Liver (tissue), 9 donors: ENCODE data around the gene SLC6A12. TPM values are rescaled to one million over a fixed set of nuclear protein-coding genes. Genes with fewer than 3 reads are reported as not detected.

Source experiments
- DNase-seq: peaks from one replicate; pipeline ENCODE4 v3.0.0-alpha.2; 2017; ENCODE audit warnings: low spot score
- H3K27ac ChIP-seq, 2 donors: one replicate each; pipeline ENCODE4 v1.7.0; 2013; ENCODE audit warnings: inconsistent platforms in 2 of 2, low read length in 2 of 2, control low read depth in 1 of 2, low read depth in 1 of 2, mild to moderate bottlenecking in 1 of 2
- H3K27me3 ChIP-seq, 4 donors: one replicate each; pipeline versions ENCODE4 v1.6.1 to v1.7.0; 2013; ENCODE audit warnings: low read length in 3 of 4, inconsistent platforms in 1 of 4, mild to moderate bottlenecking in 1 of 4, moderate library complexity in 1 of 4; ENCODE audit not compliant: control insufficient read depth in 4 of 4, insufficient read depth in 4 of 4
- H3K36me3 ChIP-seq, 4 donors: one replicate each; pipeline versions ENCODE4 v1.6.1 to v1.7.0; 2013; ENCODE audit warnings: low read length in 3 of 4, mild to moderate bottlenecking in 3 of 4, low read depth in 1 of 4, moderate library complexity in 1 of 4; ENCODE audit not compliant: control insufficient read depth in 4 of 4, insufficient read depth in 3 of 4
- H3K4me1 ChIP-seq, 4 donors: one replicate each; pipeline versions ENCODE4 v1.6.1 to v1.7.0; 2013; ENCODE audit warnings: low read length in 3 of 4, mild to moderate bottlenecking in 3 of 4, moderate library complexity in 1 of 4; ENCODE audit not compliant: control insufficient read depth in 4 of 4, insufficient read depth in 4 of 4
- H3K4me3 ChIP-seq, 3 donors: one replicate each; pipeline versions ENCODE4 v1.6.1 to v1.7.0; 2013; ENCODE audit warnings: low read length in 3 of 3, control low read depth in 1 of 3, low read depth in 1 of 3, mild to moderate bottlenecking in 1 of 3
- H3K9ac ChIP-seq, 2 donors: one replicate each; pipeline ENCODE4 v1.7.0; 2013; ENCODE audit warnings: low read length in 2 of 2, mild to moderate bottlenecking in 2 of 2, moderate library complexity in 2 of 2, control low read depth in 1 of 2, low read depth in 1 of 2
- H3K9me3 ChIP-seq, 4 donors: one replicate each; pipeline versions ENCODE4 v1.6.1 to v1.7.0; 2013; ENCODE audit warnings: low read length in 3 of 4; ENCODE audit not compliant: control insufficient read depth in 4 of 4
- EGR1 ChIP-seq, 2 donors: IDR thresholded peaks; 2 replicates each; pipeline ENCODE4 v1.6.1; 2016 to 2018; ENCODE audit warnings: antibody characterized with exemption in 2 of 2, low read depth in 2 of 2
- GABPA ChIP-seq, 2 donors: IDR thresholded peaks in 1 of 2; conservative IDR thresholded peaks in 1 of 2; 2 replicates each; pipeline ENCODE4 v1.6.1; 2016; ENCODE audit warnings: antibody characterized with exemption in 2 of 2, mild to moderate bottlenecking in 1 of 2, moderate library complexity in 1 of 2
- HNF4A ChIP-seq, 2 donors: conservative IDR thresholded peaks; 2 replicates each; pipeline ENCODE4 v1.6.1; 2016; ENCODE audit warnings: antibody characterized with exemption in 2 of 2, mild to moderate bottlenecking in 2 of 2
- HNF4G ChIP-seq: IDR thresholded peaks from 2 replicates; pipeline ENCODE4 v1.6.1; 2016; ENCODE audit warnings: antibody characterized with exemption
- JUND ChIP-seq, 2 donors: IDR thresholded peaks; 2 replicates each; pipeline ENCODE4 v1.6.1; 2016; ENCODE audit warnings: antibody characterized with exemption in 2 of 2
- MAX ChIP-seq: IDR thresholded peaks from 2 replicates; pipeline ENCODE4 v1.6.1; 2016; ENCODE audit warnings: antibody characterized with exemption
- RAD21 ChIP-seq, 2 donors: IDR thresholded peaks; 2 replicates each; pipeline ENCODE4 v1.6.1; 2016; ENCODE audit warnings: antibody characterized with exemption in 2 of 2, mild to moderate bottlenecking in 2 of 2
- SP1 ChIP-seq: IDR thresholded peaks from 2 replicates; pipeline ENCODE4 v1.6.1; 2018; ENCODE audit warnings: antibody characterized with exemption, mild to moderate bottlenecking
- TAF1 ChIP-seq: conservative IDR thresholded peaks from 2 replicates; pipeline ENCODE4 v1.6.1; 2016; ENCODE audit warnings: antibody characterized with exemption, mild to moderate bottlenecking
- YY1 ChIP-seq: IDR thresholded peaks from 2 replicates; pipeline ENCODE4 v1.6.1; 2016; ENCODE audit warnings: antibody characterized with exemption, mild to moderate bottlenecking
- ZBTB33 ChIP-seq: IDR thresholded peaks from 2 replicates; pipeline ENCODE4 v1.6.1; 2016; ENCODE audit warnings: antibody characterized with exemption
- WGBS: extraction: QIAGEN DNeasy Blood & Tissue Kit; methylation state at CpG from one replicate; pipeline ENCODE4 v1.1.7; 2013; 5-methylcytosine and 5-hydroxymethylcytosine counted together
- polyA plus RNA-seq, 2 donors: library from polyadenylated mRNA; stranded (reverse) in 1 of 2; unstranded in 1 of 2; fragments of 200-250 nt in 1 of 2; fragments of >200 nt in 1 of 2; fragmentation: Nextera tagmentation in 1 of 2; extraction: Ambion mirVana in 1 of 2; gene quantifications; one replicate each; pipeline versions ENCODE4 v1.2.1 to v1.2.3, GENCODE V29; 2013 to 2015
- total RNA-seq, 2 donors: library from RNA; depleted of rRNA; stranded (reverse); fragments of >200 nt; gene quantifications; one replicate each; pipeline ENCODE4 v1.2.3, GENCODE V29; 2014
- TF ChIP-seq, protein P1 (sequence below): IDR thresholded peaks from 2 replicates; pipeline ENCODE4 v1.6.1; 2016; ENCODE audit warnings: antibody characterized with exemption
- TF ChIP-seq, protein P2 (sequence below): IDR thresholded peaks from 2 replicates; pipeline ENCODE4 v1.6.1; 2016; ENCODE audit warnings: antibody characterized with exemption, mild to moderate bottlenecking
- donor health status: healthy.
- donor health status: healthy.
- donor health status: healthy.
- donor health status: healthy.
- donor health status: healthy.

The SLC6A12 gene
- total and polyA plus RNA-seq, 4 donors = 18.2 to 30.3 (median 23.2) TPM

DNA sequence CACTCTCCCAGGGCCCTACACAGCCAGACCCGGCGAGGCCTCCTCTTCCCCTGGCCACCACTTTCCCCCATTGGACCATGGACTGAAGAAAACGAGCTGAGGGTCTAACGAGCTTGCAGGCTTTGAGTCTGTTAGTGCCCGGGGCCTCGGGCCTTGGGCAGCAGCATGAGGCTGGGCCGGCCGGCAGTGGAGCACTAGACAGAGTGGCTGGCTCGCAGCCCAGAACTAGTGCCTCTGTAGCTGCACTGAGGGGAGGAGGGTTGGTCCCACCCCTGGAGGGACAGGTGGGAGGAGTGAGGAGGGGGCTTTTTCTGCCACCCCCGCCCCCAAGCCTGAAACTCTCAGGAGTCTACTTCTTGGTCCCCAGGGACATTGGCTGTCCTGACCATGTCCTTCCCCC lies 38.7 kb downstream of the SLC6A12 start:
- no peaks in the 10 kb centered on the region for H3K9me3 ChIP-seq
- peaks cover 6 to 28% (median 15%) of the 10 kb centered on the region in 4 donors for H3K4me1 ChIP-seq
- H3K27ac ChIP-seq = no peak overlapping the region
- no peaks in the 10 kb centered on the region for H3K27me3 ChIP-seq
- TF ChIP-seq EGR1 (IDR thresholded peaks at IDR 0.05; ENCODE audit: low read depth in 2 of 2) (no peak), ZBTB33 (no peak), HNF4G (no peak), JUND (IDR thresholded peaks at IDR 0.05) (no peak)
- TF ChIP-seq, protein P1, sequence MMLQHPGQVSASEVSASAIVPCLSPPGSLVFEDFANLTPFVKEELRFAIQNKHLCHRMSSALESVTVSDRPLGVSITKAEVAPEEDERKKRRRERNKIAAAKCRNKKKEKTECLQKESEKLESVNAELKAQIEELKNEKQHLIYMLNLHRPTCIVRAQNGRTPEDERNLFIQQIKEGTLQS = no peak
- TF ChIP-seq, protein P2, sequence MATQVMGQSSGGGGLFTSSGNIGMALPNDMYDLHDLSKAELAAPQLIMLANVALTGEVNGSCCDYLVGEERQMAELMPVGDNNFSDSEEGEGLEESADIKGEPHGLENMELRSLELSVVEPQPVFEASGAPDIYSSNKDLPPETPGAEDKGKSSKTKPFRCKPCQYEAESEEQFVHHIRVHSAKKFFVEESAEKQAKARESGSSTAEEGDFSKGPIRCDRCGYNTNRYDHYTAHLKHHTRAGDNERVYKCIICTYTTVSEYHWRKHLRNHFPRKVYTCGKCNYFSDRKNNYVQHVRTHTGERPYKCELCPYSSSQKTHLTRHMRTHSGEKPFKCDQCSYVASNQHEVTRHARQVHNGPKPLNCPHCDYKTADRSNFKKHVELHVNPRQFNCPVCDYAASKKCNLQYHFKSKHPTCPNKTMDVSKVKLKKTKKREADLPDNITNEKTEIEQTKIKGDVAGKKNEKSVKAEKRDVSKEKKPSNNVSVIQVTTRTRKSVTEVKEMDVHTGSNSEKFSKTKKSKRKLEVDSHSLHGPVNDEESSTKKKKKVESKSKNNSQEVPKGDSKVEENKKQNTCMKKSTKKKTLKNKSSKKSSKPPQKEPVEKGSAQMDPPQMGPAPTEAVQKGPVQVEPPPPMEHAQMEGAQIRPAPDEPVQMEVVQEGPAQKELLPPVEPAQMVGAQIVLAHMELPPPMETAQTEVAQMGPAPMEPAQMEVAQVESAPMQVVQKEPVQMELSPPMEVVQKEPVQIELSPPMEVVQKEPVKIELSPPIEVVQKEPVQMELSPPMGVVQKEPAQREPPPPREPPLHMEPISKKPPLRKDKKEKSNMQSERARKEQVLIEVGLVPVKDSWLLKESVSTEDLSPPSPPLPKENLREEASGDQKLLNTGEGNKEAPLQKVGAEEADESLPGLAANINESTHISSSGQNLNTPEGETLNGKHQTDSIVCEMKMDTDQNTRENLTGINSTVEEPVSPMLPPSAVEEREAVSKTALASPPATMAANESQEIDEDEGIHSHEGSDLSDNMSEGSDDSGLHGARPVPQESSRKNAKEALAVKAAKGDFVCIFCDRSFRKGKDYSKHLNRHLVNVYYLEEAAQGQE = no peak
- DNase-seq = no peak
- H3K4me3 ChIP-seq = no peak overlapping the region
- H3K36me3 ChIP-seq = no peaks in the 10 kb centered on the region
- no peak overlapping the region for H3K9ac ChIP-seq
- 59% methylated on average over 10 of the region's 10 CpGs for WGBS

DNA sequence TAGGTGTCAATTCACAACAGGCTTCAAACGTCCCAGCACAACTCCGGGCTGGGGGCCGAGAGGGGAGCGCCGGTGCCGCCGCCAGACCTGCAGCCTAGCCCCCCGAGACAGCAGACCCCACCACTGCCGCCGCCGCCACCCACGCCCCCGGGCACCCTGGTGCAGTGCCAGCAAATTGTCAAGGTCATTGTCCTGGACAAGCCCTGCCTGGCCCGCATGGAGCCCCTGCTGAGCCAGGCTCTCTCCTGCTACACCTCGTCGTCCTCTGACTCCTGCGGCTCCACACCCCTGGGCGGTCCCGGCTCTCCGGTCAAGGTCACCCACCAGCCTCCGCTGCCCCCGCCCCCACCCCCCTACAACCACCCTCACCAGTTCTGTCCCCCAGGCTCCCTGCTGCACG lies 39.4 kb downstream of the SLC6A12 start:
- Histone ChIP-seq H3K36me3 (no peaks in the 10 kb centered on the region), H3K4me3 (no peak overlapping the region), H3K9ac (no peak overlapping the region), H3K27ac (no peak overlapping the region), H3K27me3 (no peaks in the 10 kb centered on the region), H3K4me1 (peaks cover 6 to 26% (median 15%) of the 10 kb centered on the region in 4 donors), H3K9me3 (no peaks in the 10 kb centered on the region)
- 54% methylated on average over 23 of the region's 23 CpGs for WGBS
- DNase-seq = no peak
- TF ChIP-seq, protein P2 = no peak
- TF ChIP-seq MAX (no peak), RAD21 (IDR thresholded peaks at IDR 0.05) (no peak), TAF1 (no peak), SP1 (no peak), HNF4A (conservative IDR thresholded peaks at IDR 0.05) (no peak), GABPA (IDR thresholded peaks at IDR 0.05 in 1 of 2, conservative IDR thresholded peaks at IDR 0.05 in 1 of 2) (no peak), YY1 (no peak)
- TF ChIP-seq, protein P1 = no peak
